HG03108 (cell line): Measurements from ENCODE around the gene CCDC157.

Experiments used
- ATAC-seq: cut with Tn5 transposase; IDR thresholded peaks from one replicate; pipeline ENCODE4 v1.9.1; 2021; ENCODE audit warnings: moderate library complexity; ENCODE audit not compliant: unreplicated experiment

CCDC157 gene

DNA sequence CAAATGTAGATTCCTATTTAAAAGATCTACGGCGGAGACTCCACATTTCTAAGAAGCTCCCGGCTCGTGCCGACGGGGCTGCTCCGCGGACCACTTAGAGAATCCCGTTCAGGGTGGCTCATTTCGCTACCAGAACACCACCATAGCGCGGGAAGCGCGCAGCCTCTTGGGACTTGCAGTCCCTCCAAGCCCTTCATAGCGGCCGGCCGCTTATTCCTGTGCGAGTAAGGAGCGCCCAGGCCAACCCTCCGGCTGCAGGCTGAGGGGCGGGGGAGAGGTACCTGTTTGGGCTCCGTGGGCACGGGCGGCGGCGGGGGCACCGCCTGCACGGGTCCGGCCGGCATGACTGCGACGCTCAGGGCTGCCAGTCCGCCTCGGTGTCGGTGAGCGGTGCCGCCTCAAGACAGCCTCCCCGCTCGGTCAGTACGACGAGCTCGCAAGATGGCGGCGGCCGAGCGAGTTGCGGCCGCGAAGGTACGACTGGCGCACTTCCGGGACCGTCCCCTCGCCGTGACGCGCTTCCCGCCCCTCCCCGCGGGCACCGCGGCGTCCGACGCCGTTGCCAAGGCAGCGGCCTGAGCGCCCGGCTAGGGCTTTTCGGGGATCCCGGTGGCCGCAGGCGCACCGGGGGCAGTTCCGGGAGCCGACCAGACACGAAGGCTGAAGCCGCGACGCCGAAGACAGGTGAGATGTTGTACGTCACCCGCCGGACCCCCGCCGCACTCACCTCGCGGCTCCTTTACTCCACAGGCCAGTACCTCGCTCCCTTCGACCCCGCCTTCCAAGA, at the start of gene CCDC157, which contains the start of gene SF3A1:
TSS of gene CCDC157 (plus strand) at position 559 of the 787 bp plus-strand sequence. CDS start 8,994 bp downstream, outside the sequence.
TSS of gene SF3A1 (minus strand) at position 446 of the 787 bp plus-strand sequence. CDS start at position 344, 102 bp downstream.
- peak; percentile 88 for ATAC-seq

DNA sequence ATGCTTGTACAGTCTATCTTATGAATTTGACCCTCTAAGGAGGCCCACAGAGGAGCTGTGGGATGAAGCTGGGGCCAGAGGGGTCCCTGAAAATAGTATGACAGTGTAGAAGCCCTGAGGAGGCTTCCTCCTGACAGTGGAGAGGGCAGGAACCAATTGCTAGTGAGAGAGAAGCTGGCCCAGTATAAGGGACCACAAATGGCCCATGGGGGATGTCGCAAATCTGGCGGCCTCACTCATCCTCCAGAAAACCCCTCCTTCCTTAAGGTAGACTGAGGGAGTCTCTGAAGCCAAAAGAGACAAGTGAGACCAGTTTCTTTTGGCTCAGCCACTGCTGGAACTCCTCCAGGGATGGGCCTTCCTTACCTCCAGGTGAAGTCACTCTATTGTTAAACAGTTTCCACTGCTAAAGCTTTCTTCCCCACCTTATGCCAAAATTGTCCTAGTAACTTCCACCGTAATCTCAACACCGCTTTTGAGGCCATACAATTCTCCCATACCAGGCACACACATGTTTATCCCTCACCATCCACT, 49.7 kb upstream of the CCDC157 start:
- no peak for ATAC-seq

- no peak for ATAC-seq
Measured at GRCh38 chr22:30308093-30308492, 48.7 kb upstream of the CCDC157 start.

DNA sequence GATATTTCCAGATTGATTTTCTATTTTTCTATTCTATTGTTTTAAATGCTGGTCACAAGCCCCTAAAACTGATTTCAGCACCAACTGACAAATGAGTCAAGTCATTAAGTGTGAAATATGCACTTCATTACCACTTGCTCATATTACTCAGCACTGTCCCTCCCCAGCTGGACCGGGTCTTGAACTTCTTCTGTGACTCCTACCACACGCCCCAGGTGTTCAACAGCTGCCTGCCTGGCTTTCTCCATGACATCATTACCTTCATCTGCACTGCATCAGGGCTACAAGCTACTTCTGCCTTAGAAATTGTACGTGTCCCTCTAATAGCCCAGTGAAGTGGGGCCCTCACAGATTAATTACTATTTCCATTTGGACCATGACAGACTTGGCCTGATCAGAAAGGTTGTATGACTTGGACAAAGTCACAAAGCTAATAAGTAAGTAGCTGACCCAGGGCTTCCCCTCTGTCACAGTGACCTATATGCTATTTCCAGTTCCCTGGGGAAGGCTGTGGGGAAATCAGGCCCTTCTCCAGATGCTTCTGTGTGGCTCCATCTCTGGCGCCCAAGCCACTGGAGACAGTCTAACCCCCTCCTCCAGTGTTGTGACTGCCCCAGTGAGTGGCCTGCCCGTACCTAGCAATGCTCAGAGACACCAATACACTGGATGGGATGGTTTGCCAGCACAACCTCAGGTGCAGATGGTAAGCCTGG, 48.1 kb upstream of the CCDC157 start:
- peak; percentile 37 for ATAC-seq

GRCh38 chr22:30309951-30310741, 46.7 kb upstream of the CCDC157 start:
- no peak for ATAC-seq

DNA sequence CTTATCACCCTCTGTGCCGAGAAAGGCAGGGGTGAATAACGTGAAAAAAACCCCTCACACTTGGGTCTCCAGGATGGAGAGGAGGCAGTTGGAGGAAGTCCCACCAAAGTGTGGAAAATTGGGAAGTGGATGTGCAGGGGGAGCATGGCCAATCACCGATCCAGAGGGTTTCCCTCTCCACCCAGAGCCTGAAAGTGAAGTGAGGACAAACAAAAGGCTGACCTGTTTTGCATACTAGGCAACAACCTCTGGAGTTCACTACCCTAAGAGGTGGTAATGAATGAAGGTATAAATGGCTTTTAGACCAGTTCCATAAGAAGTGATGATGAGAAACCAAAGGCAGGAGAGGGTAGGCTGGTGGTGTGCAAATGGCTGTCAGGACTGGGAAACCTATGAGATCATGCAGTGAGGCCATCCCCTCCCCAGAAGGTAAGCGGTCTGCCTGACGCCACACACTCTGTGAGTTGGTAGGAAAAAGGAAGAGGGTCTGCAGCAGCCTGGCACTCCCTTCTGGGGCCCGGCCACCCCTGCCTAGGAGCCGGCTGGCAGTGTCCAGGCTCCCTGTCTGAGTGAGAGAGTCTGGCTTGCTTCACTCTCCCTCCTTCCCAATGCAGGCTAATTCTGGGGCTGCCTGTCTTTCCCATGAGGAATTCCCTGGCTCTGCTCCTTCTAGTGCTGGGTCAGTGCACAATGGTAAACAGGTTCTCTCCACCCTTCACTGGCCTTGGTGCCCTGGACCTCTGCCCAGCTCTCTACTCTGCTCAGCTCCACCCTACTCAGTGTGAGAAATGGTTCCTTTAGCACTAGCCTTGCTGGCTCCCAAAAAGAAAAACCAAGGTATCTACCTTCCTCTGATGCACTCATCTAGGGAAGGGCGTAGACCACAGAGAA, 45.7 kb upstream of the CCDC157 start:
- no peak for ATAC-seq

- no peak for ATAC-seq
Measured at GRCh38 chr22:30312053-30312452, 44.8 kb upstream of the CCDC157 start.

GRCh38 chr22:30313527-30314363, 43.1 kb upstream of the CCDC157 start:
- no peak for ATAC-seq

DNA sequence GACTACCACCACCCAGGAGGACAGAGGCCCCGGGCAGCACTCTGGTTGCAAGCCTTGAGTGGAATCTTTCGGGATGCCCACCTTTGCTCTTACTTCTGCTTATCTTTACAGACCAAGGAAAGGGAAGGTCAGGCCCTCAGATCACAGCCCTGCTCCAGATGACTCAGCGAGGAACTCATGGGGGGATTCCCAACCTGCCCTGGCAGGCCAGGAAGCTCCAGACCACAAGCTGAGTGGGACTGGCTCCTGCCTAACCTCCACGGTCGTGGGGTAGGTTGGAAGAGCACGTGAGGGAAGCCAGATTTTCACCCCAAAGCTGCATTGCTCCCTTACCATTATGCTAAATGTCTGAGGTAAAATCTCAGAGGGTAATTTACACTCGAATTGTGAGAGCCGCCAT, 41.9 kb upstream of the CCDC157 start:
- no peak for ATAC-seq

DNA sequence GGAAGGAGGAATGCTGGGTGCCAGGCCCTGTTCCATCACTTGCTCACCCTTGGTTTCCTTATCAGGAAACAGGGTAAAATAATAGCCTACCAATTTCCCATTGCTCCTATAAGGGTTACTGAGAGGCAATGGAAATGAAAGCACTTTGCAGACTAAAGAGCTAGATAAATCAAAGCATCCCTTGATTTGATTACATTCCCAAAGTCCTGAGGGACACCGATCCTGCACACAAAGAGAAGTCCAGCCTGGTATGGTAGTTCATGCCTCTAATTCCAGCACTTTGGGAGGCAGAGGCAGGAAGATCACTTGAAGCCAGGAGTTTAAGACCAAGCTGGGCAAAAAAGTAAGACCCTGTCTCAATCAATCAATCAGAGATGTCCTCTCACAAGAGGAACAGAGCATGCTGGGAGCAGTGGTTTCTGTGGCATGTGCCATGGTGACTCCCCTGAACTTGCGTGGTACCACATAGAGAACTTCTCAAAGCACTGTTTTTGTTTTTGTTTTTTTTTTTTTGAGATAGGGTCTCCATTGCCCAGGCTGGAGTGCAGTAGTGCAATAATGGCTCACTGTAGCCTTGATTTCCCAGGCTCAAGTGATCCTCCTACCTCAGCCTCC, 40.7 kb upstream of the CCDC157 start:
- no peak for ATAC-seq

GRCh38 chr22:30317778-30318177, 39.0 kb upstream of the CCDC157 start:
- no peak for ATAC-seq

DNA sequence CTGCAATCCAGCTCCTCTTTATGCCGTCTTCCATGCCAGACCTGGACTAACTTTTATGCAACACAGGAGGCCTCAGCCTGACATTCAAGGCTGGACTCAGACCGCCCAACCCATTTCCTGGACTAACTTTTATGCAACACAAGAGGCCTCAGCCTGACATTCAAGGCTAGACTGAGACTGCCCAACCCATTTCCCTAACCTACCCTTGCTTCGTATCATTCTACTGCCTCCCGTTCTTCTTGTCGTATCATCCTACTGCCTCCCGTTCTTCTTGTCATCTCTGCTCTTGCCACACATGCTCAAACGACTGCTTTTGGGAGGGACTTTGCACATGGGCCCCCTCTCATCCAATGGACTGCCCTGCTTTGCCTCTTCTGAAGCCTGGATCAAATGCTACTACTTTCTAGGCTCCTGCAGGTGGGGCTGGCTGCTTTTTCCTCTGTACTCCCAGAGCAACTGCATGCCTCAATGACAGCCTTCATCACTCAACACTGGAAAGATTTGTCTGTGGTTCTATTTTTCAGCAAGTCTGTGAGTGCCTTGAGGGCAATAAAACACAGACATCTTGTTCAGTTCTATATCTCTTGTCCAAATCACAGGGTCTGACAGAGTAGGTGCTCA, 37.9 kb upstream of the CCDC157 start:
- no peak for ATAC-seq

- ATAC-seq = no peak
Measured at GRCh38 chr22:30320021-30320556, 36.7 kb upstream of the CCDC157 start.

DNA sequence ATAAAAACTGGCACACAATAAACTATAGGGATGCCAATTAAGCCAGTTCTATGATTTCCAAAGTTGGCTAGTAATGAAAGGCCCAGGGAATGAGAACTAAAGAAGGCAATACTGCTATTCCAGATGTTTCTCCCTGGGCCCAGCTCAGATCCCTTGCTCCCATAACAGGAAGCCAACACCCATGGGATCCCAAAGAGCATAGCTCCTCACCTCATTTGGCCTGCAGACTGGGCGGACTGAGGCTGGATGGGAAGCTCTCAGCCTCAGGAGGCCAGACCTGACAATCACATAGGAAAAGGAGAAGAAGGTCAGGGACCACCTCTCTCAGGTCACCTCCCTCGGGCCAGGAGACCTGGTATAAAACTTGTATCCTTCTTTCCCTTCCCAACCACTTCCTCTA, 35.3 kb upstream of the CCDC157 start:
- no peak for ATAC-seq

DNA sequence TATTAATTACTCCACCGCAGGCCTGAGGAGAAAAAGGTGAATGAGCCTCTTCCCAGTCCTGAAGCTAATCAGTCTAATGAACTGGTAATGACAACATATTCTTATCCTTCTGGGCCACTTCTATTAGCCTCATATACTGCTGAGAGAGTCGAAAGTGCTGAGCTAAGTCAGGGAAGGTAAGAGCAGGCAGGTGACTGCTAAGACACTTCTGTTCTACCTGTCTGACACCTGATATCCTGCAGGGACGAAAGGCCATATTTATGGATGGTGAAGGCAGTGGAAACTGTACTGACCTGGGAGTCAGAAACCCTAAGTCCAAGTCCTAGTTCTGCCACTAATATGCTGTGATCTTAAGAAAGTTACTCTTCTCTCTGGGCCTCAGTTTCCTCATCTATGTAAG, 33.6 kb upstream of the CCDC157 start:
- ATAC-seq = no peak

DNA sequence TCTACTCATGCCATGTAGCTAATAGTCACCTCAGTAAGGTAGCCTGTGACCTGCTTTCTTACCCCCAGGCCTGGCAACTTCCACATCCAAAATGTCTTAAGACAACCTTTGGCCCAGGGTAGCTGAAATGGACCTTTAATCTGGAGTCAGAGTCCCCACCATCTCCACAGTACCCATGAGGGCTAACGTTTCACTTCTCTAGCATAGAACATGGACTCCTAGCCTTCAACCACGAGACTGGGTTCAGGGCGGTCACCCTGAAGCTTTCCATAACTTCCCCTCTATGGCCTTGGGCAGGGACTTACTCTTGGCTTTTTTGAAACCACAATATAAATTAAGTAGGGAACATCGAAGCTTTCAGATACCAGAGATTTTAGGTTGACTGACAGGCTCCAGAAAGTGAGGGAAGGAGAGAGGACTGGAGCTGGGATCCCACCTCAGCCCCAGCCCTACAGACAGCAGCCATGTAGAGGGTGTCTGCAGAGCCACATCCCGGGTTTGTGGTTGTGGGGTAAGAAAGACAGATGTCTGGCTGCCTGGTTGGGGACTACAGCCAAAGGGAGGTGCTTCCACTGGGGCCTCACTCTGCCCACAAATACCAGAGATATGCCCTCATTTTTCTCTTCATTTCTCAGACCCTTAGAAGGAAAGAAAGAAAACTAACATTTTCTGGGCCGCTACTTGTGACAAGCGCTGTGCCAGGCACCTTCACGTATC, 32.6 kb upstream of the CCDC157 start:
- no peak for ATAC-seq

GRCh38 chr22:30325065-30325720, 31.6 kb upstream of the CCDC157 start:
- no peak for ATAC-seq
